ENCODE measurements around the gene ART3.

- no peak for TF ChIP-seq POLR2A (IDR thresholded peaks at IDR 0.05)
- TF ChIP-seq POLR2AphosphoS5 (IDR thresholded peaks at IDR 0.05) = no peak
- no peak for TF ChIP-seq CTCF (IDR thresholded peaks at IDR 0.05)
These were observed 39.4 kb upstream of the ART3 start for GRCh38 chr4:76035141-76035540.
